Mammary epithelial cell (primary cell): Measurements from ENCODE around the gene DNAH9.

ENCODE experiments used
- CTCF ChIP-seq, 2 donors: IDR thresholded peaks in 1 of 2; conservative IDR thresholded peaks in 1 of 2; 2 replicates each; pipeline ENCODE4 v1.5.1; 2011 to 2012; ENCODE audit warnings: inconsistent platforms in 2 of 2, low read length in 2 of 2, mild to moderate bottlenecking in 2 of 2, control low read depth in 1 of 2, low read depth in 1 of 2; ENCODE audit not compliant: insufficient read depth in 1 of 2; ENCODE audit errors: extremely low read depth in 1 of 2
- EZH2 ChIP-seq: IDR thresholded peaks from 2 replicates; pipeline ENCODE4 v1.6.1; 2012; ENCODE audit warnings: low read length, inconsistent platforms, borderline replicate concordance

- TF ChIP-seq CTCF (conservative IDR thresholded peaks at IDR 0.05 in 1 of 2, IDR thresholded peaks at IDR 0.05 in 1 of 2; ENCODE audit: extremely low read depth in 1 of 2, insufficient read depth in 1 of 2, low read depth in 1 of 2, low read length in 2 of 2) = no peak
- no peak for TF ChIP-seq EZH2
Observed at GRCh38 chr17:11739848-11740247, 141.6 kb downstream of the DNAH9 start.
